Measurements from ENCODE around the gene LGALS9. TPM values are rescaled to one million over a fixed set of nuclear protein-coding genes. Genes with fewer than 3 reads are reported as not detected.
"Not testable (repeated sequence)": the region's sequence is repeated elsewhere in the genome, so short reads cannot be mapped to it uniquely, and the experiment has no call there.

LGALS9 gene
- total RNA-seq, 1 donor from 2014 or later: 200 TPM

- peak; percentile 20 for DNase-seq (ENCODE audit: extremely low read depth, low read depth, low spot score)
Measured at GRCh38 chr17:27651411-27652345, 20.7 kb downstream of the LGALS9 start.

- DNase-seq (ENCODE audit: extremely low read depth, low read depth, low spot score): not testable (repeated sequence)
Measured at GRCh38 chr17:27653449-27653971, 22.5 kb downstream of the LGALS9 start.

GRCh38 chr17:27654136-27654535 is 23.1 kb downstream of the LGALS9 start:
- DNase-seq (ENCODE audit: extremely low read depth, low read depth, low spot score): no peak

GRCh38 chr17:27654654-27655524 is 23.9 kb downstream of the LGALS9 start:
- DNase-seq (ENCODE audit: extremely low read depth, low read depth, low spot score): no peak

- DNase-seq (ENCODE audit: extremely low read depth, low read depth, low spot score): not testable (repeated sequence)
Measured at GRCh38 chr17:27655525-27656111, 24.6 kb downstream of the LGALS9 start.

GRCh38 chr17:27656620-27657019 is 25.6 kb downstream of the LGALS9 start:
- DNase-seq (ENCODE audit: extremely low read depth, low read depth, low spot score): not testable (repeated sequence)

- DNase-seq (ENCODE audit: extremely low read depth, low read depth, low spot score): no peak
Measured at GRCh38 chr17:27657620-27658019, 26.6 kb downstream of the LGALS9 start.

- no peak for DNase-seq (ENCODE audit: extremely low read depth, low read depth, low spot score)
Measured at GRCh38 chr17:27659683-27660082, 28.7 kb downstream of the LGALS9 start.

GRCh38 chr17:27660436-27660835 is 29.4 kb downstream of the LGALS9 start:
- DNase-seq (ENCODE audit: extremely low read depth, low read depth, low spot score): no peak

- DNase-seq (ENCODE audit: extremely low read depth, low read depth, low spot score): no peak
Measured at GRCh38 chr17:27663936-27664605, 33.1 kb downstream of the LGALS9 start.

GRCh38 chr17:27664606-27664965 is 33.6 kb downstream of the LGALS9 start:
- DNase-seq (ENCODE audit: extremely low read depth, low read depth, low spot score): no peak

GRCh38 chr17:27665549-27665948 is 34.6 kb downstream of the LGALS9 start:
- no peak for DNase-seq (ENCODE audit: extremely low read depth, low read depth, low spot score)

- DNase-seq (ENCODE audit: extremely low read depth, low read depth, low spot score): not testable (repeated sequence)
Measured at GRCh38 chr17:27666270-27666669, 35.3 kb downstream of the LGALS9 start.

- DNase-seq (ENCODE audit: extremely low read depth, low read depth, low spot score): no peak
Measured at GRCh38 chr17:27666831-27667560, 36.0 kb downstream of the LGALS9 start.

- no peak for DNase-seq (ENCODE audit: extremely low read depth, low read depth, low spot score)
Measured at GRCh38 chr17:27667656-27668487, 36.9 kb downstream of the LGALS9 start.

GRCh38 chr17:27668488-27668823 is 37.5 kb downstream of the LGALS9 start:
- DNase-seq (ENCODE audit: extremely low read depth, low read depth, low spot score): no peak

- no peak for DNase-seq (ENCODE audit: extremely low read depth, low read depth, low spot score)
Measured at GRCh38 chr17:27669136-27669535, 38.1 kb downstream of the LGALS9 start.

- DNase-seq (ENCODE audit: extremely low read depth, low read depth, low spot score): no peak
Measured at GRCh38 chr17:27669850-27670249, 38.9 kb downstream of the LGALS9 start.

Measured in glomerular endothelial cell (primary cell).